GM23248 (cell line): ENCODE measurements around the gene COX7A2L.

Experiments used
- EZH2 ChIP-seq: fragments of 200-600 bp; sonication (generic); IDR thresholded peaks from 2 replicates; pipeline ENCODE4 v1.6.1; 2018; ENCODE audit warnings: antibody characterized with exemption, mild to moderate bottlenecking; ENCODE audit not compliant: insufficient read depth, poor library complexity, severe bottlenecking
- EZH2phosphoT487 ChIP-seq: fragments of 200-600 bp; sonication (generic); IDR thresholded peaks from 2 replicates; pipeline ENCODE4 v1.6.1; 2018; ENCODE audit warnings: antibody characterized with exemption, moderate library complexity, mild to moderate bottlenecking, low read depth; ENCODE audit not compliant: insufficient read depth

DNA sequence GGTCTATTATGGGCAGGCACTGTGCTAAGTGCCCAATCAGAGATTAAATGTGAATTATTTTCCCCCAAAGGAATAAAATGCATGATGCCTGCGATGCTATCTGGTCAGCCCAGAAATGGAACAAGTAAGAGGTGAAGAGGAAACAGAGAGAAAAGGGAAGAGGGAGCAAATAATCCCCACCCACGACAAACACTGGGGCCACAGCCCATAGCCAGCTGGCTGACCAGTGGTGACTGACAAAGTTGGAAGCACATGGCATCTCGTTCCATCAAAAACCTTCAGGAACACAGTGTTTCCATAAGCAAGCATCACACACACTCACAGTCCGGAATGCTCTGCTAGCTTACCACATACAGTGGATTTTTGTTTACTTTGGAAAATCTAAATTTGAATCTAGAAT, 21.1 kb upstream of the COX7A2L start:
- TF ChIP-seq EZH2 (no peak), EZH2phosphoT487 (no peak)
